WERI-Rb-1 (cell line): Measurements from ENCODE around the gene PRKCE.

Source experiments
- DNase-seq: peaks from one replicate; pipeline ENCODE4 v3.0.0-alpha.2; 2020
- H3K27ac ChIP-seq: fragments of 250-450 bp; sonication (Bioruptor Pico); 2 replicates; pipeline ENCODE4 v1.5.1; 2020; ENCODE audit warnings: mild to moderate bottlenecking, moderate library complexity
- H3K27me3 ChIP-seq: fragments of 250-450 bp; sonication (Bioruptor Pico); 2 replicates; pipeline ENCODE4 v1.5.1; 2021; ENCODE audit warnings: mild to moderate bottlenecking, low read depth, moderate library complexity; ENCODE audit not compliant: insufficient read depth, severe bottlenecking
- H3K36me3 ChIP-seq: fragments of 250-450 bp; sonication (Bioruptor Pico); 2 replicates; pipeline ENCODE4 v1.5.1; 2020; ENCODE audit warnings: mild to moderate bottlenecking, moderate library complexity
- H3K4me3 ChIP-seq: 2 replicates; pipeline ENCODE4 v1.5.1; 2011; ENCODE audit warnings: low read depth, mild to moderate bottlenecking, control low read depth, low read length
- H3K9me3 ChIP-seq: fragments of 250-450 bp; sonication (Bioruptor Pico); 2 replicates; pipeline ENCODE4 v1.5.1; 2021; ENCODE audit warnings: mild to moderate bottlenecking, moderate library complexity; ENCODE audit not compliant: severe bottlenecking
- CTCF ChIP-seq: IDR thresholded peaks from 2 replicates; pipeline ENCODE4 v1.5.1; 2011; ENCODE audit warnings: low read depth, mild to moderate bottlenecking, control low read depth, inconsistent platforms, low read length

PRKCE gene

GRCh38 chr2:46231721-46232120 lies 580.2 kb downstream of the PRKCE start:
- Histone ChIP-seq H3K9me3 (no peaks in the 10 kb centered on the region), H3K27me3 (no peaks in the 10 kb centered on the region), H3K36me3 (no peaks in the 10 kb centered on the region), H3K4me3 (no peak overlapping the region), H3K27ac (no peak overlapping the region)
- TF ChIP-seq CTCF: no peak
- no peak for DNase-seq

GRCh38 chr2:46232860-46233259 lies 581.4 kb downstream of the PRKCE start:
- no peak for TF ChIP-seq CTCF
- no peaks in the 10 kb centered on the region for H3K36me3 ChIP-seq
- no peak overlapping the region for H3K4me3 ChIP-seq
- H3K27ac ChIP-seq: no peak overlapping the region
- no peaks in the 10 kb centered on the region for H3K9me3 ChIP-seq
- no peaks in the 10 kb centered on the region for H3K27me3 ChIP-seq
- DNase-seq: no peak

GRCh38 chr2:46236006-46236875 lies 584.8 kb downstream of the PRKCE start:
- Histone ChIP-seq H3K27me3 (no peaks in the 10 kb centered on the region), H3K27ac (no peak overlapping the region), H3K4me3 (no peak overlapping the region), H3K36me3 (no peaks in the 10 kb centered on the region), H3K9me3 (no peaks in the 10 kb centered on the region)
- DNase-seq: no peak
- no peak for TF ChIP-seq CTCF

GRCh38 chr2:46236876-46237859 lies 585.7 kb downstream of the PRKCE start:
- H3K4me3 ChIP-seq: no peak overlapping the region
- no peak for DNase-seq
- no peak overlapping the region for H3K27ac ChIP-seq
- no peaks in the 10 kb centered on the region for H3K27me3 ChIP-seq
- TF ChIP-seq CTCF: no peak
- H3K36me3 ChIP-seq: no peaks in the 10 kb centered on the region
- no peaks in the 10 kb centered on the region for H3K9me3 ChIP-seq
